Adipocyte (in vitro differentiated cells): ENCODE measurements around the gene LRRC8E.
A peak's percentile ranks its signal among the peaks of the same experiment; 100 is the strongest.

ENCODE experiments used
- DNase-seq: peaks from one replicate; pipeline ENCODE4 v3.0.0-alpha.2; 2015; ENCODE audit warnings: low read depth
- H3K27me3 ChIP-seq: replicated peaks from 2 replicates; pipeline ENCODE4 v1.7.0; 2013; ENCODE audit warnings: mild to moderate bottlenecking, low read length, moderate library complexity; ENCODE audit not compliant: control insufficient read depth, insufficient read depth
- H3K36me3 ChIP-seq: 2 replicates; pipeline ENCODE4 v1.7.0; 2013; ENCODE audit warnings: low read length, mild to moderate bottlenecking, moderate library complexity; ENCODE audit not compliant: control insufficient read depth, insufficient read depth, severe bottlenecking
- H3K4me1 ChIP-seq: 2 replicates; pipeline ENCODE4 v1.7.0; 2013; ENCODE audit warnings: mild to moderate bottlenecking, low read length, moderate library complexity; ENCODE audit not compliant: control insufficient read depth, insufficient read depth
- H3K4me3 ChIP-seq: 2 replicates; pipeline ENCODE4 v1.7.0; 2013; ENCODE audit warnings: mild to moderate bottlenecking, low read length, moderate library complexity
- H3K9ac ChIP-seq: 2 replicates; pipeline ENCODE4 v1.7.0; 2013; ENCODE audit warnings: mild to moderate bottlenecking, low read length, moderate library complexity
- H3K9me3 ChIP-seq: 2 replicates; pipeline ENCODE4 v1.7.0; 2013; ENCODE audit warnings: mild to moderate bottlenecking, low read length, moderate library complexity; ENCODE audit not compliant: control insufficient read depth

The LRRC8E gene

GRCh38 chr19:7847664-7848063 is 40.6 kb upstream of the LRRC8E start:
- Histone ChIP-seq H3K4me3 (no peak overlapping the region), H3K9me3 (no peaks in the 10 kb centered on the region), H3K4me1 (no peaks in the 10 kb centered on the region), H3K36me3 (no peaks in the 10 kb centered on the region), H3K9ac (no peak overlapping the region), H3K27me3 (no peaks in the 10 kb centered on the region)
- DNase-seq = no peak

DNA sequence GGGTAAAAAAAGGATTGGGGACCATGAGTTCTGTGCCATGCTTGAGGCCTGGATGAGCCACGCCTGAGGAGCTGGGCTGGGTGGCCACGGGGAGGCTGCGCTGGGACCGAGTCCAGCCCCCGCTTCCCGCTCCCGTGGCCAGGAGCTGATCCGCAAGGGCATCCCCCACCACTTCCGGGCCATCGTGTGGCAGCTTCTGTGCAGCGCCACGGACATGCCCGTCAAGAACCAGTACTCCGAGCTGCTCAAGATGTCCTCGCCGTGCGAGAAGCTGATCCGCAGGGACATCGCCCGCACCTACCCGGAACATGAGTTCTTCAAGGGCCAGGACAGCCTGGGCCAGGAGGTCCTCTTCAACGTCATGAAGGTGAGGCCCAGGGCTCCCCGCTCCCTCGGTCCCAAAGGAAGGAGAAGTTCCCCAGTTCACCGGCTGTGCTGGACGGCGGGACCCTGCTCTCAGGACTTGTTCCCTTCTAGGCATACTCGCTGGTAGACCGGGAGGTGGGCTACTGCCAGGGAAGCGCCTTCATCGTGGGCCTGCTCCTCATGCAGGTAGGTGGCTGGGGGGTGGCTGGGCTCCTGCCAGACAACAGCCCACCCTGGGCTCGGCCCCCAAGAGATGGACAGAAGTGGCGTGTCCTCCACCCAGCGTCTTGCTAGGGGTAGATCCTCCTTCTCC is 39.4 kb upstream of the LRRC8E start:
- Histone ChIP-seq H3K9me3 (no peaks in the 10 kb centered on the region), H3K9ac (no peak overlapping the region), H3K36me3 (no peaks in the 10 kb centered on the region), H3K4me1 (no peaks in the 10 kb centered on the region), H3K27me3 (no peaks in the 10 kb centered on the region), H3K4me3 (no peak overlapping the region)
- no peak for DNase-seq

- Histone ChIP-seq H3K9ac (no peak overlapping the region), H3K4me1 (no peaks in the 10 kb centered on the region), H3K36me3 (no peaks in the 10 kb centered on the region), H3K27me3 (no peaks in the 10 kb centered on the region), H3K4me3 (no peak overlapping the region), H3K9me3 (no peaks in the 10 kb centered on the region)
- no peak for DNase-seq
Observed at GRCh38 chr19:7849631-7849999, 38.7 kb upstream of the LRRC8E start.

DNA sequence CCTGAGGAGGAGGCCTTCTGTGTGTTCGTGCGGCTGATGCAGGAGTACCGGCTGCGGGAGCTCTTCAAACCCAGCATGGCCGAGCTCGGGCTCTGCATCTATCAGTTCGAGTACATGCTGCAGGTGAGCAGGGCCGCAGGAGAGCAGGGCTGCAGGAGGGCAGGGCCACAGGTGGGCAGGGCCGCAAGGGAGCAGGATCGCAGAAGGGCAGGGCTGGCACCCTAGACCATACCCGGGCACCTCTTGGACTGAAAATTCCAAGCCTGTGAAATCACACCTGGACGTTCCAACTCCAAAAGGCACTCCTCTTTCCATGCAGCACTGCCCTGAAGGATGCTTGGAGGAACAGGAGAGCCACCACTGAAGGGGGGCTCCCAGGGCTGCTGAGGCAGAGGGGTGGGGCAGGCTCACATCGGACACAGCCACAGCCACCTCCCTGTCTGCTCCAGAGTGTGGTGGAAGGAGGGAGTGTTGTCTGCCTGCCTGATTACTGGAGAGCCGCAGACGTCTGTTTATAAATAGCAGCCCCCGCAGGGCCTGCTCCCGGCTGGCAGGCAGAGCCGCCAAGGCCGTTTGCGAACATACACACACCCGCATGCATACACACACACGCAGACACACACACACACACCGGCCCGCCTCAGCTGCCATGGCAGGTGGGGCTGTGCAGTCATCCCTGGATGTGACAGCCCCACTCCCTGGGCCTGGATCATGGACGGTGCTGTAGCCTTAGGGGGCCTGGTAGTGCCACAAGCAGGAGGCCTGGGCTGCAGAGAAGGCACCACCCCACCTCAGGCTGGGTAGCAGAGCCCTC is 38.1 kb upstream of the LRRC8E start:
- no peak overlapping the region for H3K4me3 ChIP-seq
- DNase-seq = no peak

GRCh38 chr19:7850945-7851622 is 37.2 kb upstream of the LRRC8E start:
- no peaks in the 10 kb centered on the region for H3K4me1 ChIP-seq
- no peaks in the 10 kb centered on the region for H3K9me3 ChIP-seq
- no peaks in the 10 kb centered on the region for H3K27me3 ChIP-seq
- H3K4me3 ChIP-seq = no peak overlapping the region
- no peaks in the 10 kb centered on the region for H3K36me3 ChIP-seq
- no peak overlapping the region for H3K9ac ChIP-seq
- DNase-seq = no peak

More for the DNA sequence above, 38.1 kb upstream of the LRRC8E start:
- Histone ChIP-seq H3K9ac (no peak overlapping the region), H3K9me3 (no peaks in the 10 kb centered on the region), H3K27me3 (no peaks in the 10 kb centered on the region), H3K4me1 (no peaks in the 10 kb centered on the region), H3K36me3 (no peaks in the 10 kb centered on the region)

DNA sequence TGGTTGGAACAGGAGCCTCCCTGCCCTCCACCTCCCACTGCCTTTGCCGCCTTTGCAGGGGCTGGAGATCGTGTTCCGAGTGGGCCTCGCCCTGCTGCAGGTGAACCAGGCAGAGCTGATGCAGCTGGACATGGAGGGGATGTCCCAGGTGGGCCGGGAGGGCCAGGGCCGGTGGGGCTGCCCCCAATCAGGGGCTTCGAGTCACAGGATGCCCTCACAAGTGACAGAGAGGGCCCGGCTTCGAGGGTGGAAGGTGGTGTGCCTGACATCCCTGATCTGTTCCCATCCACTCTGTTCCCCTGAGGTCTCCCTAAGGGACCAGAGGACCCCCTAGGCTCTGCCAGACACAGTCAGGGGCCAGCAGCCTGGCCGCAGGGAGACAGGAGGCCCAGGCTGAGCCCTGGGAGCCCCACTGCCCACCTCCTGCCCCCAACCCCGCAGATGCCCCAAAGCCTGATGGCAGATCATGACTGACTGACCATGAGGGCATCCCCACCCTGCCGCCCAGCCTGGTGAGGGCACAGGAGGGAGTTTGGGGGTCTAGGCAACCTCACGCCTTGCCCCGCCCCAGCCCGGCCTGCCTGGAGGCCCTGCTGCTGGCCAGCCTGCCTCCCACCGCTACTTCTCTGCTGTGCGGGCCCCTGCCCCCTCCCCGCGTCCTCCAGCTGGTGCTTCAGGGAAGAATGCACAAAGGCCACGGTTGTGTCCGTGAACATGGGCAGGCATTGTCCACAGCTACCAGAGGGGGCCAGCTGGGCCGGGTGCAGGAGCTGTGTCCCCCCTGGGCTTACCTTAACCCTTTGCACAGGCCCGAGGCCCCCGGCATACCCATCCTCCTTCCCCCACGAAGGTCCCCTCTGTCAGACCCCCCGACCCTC is 36.4 kb upstream of the LRRC8E start:
- DNase-seq = no peak

DNA sequence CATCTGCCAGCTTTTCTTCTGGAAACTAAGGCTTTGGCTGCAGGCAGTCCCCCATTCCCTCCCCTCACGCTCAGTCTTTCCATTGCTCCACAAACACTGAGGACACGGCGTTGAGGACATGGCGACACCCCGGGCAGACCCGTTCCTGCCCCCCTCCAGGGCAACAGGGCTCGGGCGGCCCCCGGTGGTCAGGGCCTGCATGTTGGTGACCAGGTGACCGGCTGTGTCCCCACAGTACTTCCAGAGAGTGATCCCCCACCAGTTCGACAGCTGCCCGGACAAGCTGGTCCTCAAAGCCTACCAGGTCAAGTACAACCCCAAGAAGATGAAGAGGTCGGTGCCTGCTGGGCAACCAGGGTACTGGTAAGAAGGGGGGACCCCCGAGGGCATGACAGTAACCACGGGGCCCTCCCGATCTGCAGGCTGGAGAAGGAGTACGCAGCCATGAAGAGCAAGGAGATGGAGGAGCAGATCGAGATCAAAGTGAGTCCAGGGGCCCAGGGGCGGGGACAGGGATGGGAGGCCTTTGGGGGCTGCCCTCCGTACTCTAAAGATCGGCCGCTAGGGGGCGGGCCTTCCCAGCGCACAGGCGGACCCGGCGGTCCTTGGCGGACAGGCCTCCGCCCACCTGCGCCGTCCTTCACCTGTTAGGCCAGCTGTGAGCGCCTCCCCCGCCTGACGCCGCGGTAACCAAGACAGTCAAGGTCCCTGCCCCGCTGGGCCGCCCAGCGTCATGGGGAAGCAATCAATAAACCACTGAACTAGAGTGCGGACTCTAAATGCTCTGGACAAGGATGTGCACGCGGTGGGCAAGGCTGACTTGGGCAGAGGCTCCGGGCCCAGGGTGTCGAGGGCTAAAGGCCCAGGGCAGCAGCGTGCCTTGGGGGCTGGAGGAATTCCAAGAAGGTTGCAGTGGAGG is 35.2 kb upstream of the LRRC8E start:
- Histone ChIP-seq H3K9me3 (no peaks in the 10 kb centered on the region), H3K27me3 (no peaks in the 10 kb centered on the region)
- peak; percentile 85 for DNase-seq

More for the DNA sequence above, 36.4 kb upstream of the LRRC8E start:
- Histone ChIP-seq H3K4me3 (no peak overlapping the region), H3K27me3 (no peaks in the 10 kb centered on the region), H3K4me1 (no peaks in the 10 kb centered on the region), H3K9me3 (no peaks in the 10 kb centered on the region), H3K36me3 (no peaks in the 10 kb centered on the region), H3K9ac (no peak overlapping the region)

GRCh38 chr19:7853770-7854128 is 34.6 kb upstream of the LRRC8E start:
- H3K4me3 ChIP-seq = no peak overlapping the region
- H3K4me1 ChIP-seq = no peaks in the 10 kb centered on the region
- no peak for DNase-seq
- no peak overlapping the region for H3K9ac ChIP-seq
- no peaks in the 10 kb centered on the region for H3K36me3 ChIP-seq
- H3K27me3 ChIP-seq = no peaks in the 10 kb centered on the region
- no peaks in the 10 kb centered on the region for H3K9me3 ChIP-seq

More for the DNA sequence above, 35.2 kb upstream of the LRRC8E start:
- Histone ChIP-seq H3K4me1 (no peaks in the 10 kb centered on the region), H3K9ac (no peak overlapping the region), H3K4me3 (no peak overlapping the region), H3K36me3 (no peaks in the 10 kb centered on the region)

DNA sequence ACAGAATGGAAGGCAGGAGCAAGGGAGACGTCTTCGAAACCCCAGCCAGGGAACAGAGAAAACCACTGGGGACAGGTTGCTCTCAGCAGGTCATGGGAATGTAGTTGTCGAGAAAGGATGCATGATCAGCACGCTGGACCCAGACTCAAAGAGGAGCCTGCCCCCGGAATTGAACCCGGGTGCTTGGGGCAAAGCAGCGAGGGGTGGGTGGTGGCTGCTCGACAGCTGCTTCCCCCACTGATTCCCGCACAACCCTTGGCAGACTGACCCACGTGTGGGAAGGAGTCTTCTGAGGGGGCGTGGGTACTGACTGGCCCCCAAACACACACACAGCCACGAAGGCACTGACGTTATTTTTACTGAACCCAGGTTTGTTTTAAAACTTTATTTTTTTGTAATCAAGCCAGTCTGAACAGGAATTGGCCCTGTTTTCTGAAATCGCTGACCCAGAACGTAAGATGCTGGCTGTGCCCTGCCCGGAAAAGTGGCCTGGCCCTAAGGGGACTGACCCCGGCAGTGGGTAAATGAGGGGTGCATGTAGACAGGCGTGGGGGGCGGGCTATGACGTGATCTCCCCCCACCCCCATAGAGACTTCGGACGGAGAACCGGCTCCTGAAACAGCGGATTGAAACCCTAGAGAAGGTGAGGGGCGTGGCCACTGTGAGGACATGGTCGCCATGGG is 32.7 kb upstream of the LRRC8E start:
- H3K9me3 ChIP-seq = no peaks in the 10 kb centered on the region

DNA sequence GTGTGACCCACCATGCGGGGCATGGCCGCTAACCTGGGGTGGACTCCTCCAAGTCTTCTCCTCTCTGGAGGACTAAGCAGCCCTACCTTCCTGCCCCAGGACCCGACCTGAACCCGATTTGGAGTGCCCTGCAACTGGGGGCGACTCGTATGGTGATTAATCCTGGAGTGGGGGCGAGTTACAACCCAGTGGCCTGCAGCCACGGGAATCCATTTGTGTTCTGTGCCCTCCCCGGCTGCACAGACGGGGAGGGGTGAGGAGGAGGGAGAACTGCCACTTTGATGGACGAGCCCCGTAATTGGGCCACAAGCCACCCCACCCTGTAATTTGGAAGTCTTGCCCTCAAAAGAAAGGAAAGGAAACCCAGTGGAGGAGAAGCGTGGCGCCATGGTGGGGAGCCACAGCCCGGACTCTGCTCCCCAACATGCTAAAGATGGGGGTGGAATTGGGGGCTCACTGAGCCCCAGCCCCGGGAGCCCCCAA is 32.2 kb upstream of the LRRC8E start:
- H3K9ac ChIP-seq = no peak overlapping the region
- H3K4me3 ChIP-seq = no peak overlapping the region
- H3K27me3 ChIP-seq = no peaks in the 10 kb centered on the region
- H3K4me1 ChIP-seq = no peaks in the 10 kb centered on the region
- no peaks in the 10 kb centered on the region for H3K9me3 ChIP-seq
- peaks cover 3% of the 10 kb centered on the region for H3K36me3 ChIP-seq
- no peak for DNase-seq

More for the DNA sequence above, 32.7 kb upstream of the LRRC8E start:
- DNase-seq = no peak
- Histone ChIP-seq H3K36me3 (peaks cover 3% of the 10 kb centered on the region), H3K9ac (no peak overlapping the region), H3K4me1 (no peaks in the 10 kb centered on the region), H3K27me3 (no peaks in the 10 kb centered on the region), H3K4me3 (no peak overlapping the region)
